Measurements from ENCODE around the gene CACNG6. TPM values are rescaled to one million over a fixed set of nuclear protein-coding genes. Genes with fewer than 3 reads are reported as not detected.

Gene CACNG6
- total RNA-seq, 1 donor from 2014 or later: 3.1 TPM

DNA sequence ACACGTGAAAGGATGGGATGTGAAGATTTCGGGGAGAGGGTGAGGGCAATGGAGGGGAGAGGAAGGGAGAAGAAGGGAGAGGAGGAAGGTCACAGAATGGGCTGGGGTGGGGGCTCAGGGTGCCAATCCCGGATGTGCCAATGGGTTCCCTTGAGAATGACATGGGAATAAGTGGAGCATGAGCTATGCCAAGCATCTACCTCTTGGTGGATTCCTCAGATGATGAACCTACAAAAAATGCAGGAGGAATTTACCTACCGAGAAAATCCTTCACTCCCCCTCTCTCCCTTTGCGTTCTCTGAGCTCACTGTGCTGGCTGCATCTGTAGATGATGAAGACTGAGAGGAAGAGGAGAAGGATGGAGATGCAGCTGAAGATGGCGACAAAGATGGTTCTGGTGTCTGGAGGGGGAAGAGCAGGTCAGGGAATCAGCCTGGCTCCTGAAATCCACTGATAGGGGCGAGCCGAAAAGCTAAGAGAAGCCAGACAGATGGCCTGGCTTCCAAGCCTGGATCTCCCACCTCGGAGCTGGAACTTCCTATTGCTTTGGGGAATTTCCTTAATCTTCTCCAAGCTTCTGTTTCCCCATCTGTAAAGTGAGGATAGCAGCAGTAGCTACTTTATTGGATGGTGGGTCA, 50.7 kb downstream of the CACNG6 start:
- DNase-seq (ENCODE audit: low read depth, low spot score): no peak

DNA sequence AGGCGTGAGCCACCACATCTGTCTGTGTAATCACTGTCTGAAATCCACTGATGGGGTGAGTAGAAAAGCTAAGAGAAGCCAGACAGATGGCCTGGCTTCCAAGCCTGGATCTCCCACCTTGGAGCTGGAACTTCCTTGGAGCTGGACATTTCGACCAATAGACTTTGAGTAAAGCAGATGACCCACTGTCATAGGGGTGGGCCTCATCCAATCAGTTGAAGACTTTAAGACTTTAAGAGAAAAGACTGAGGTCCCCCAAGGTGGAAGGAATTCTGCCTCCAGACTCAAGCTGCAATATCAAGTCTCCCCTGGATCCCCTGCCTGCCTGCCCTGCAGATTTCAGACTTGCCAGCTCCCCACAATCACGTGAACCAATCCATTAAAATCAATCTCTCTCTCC, 51.6 kb downstream of the CACNG6 start:
- no peak for DNase-seq (ENCODE audit: low read depth, low spot score)

DNA sequence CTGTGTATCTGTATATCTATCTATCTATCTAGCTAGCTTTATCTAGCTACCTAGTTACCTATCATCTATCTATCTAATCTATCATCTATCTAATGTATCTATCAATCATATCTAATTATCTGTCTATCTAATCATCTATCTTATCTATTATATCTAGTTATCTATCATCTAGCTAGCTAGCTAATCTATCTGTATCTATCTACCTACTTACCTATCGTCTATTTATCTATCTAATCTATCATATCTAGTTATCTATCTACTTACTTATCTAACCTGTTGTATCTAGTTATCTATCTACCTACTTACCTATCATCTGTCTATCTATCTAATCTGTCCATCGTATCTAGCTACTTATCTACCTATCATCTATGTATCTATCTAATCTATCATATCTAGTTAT, 54.3 kb downstream of the CACNG6 start:
- no peak for DNase-seq (ENCODE audit: low read depth, low spot score)

DNA sequence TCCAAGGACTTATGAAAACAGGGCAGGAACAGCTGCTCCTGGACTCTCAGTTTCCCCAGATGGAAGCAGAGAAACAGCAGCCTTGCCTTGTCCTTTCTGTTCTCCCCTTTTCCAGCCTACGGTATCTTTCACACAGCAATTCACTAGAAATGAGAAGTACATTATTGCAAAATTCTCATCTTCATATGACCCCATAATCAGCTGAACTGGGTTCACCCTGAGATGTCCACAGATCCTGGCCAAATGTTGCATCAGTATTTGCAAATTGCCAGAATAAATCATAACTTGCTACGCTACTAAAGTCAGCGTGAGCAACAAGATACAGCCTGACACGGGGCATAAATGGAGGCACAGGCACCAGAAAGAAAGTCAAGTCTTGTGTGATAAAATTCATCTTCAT, 56.2 kb downstream of the CACNG6 start:
- no peak for DNase-seq (ENCODE audit: low read depth, low spot score)

Other genes starting within 250 kb of the CACNG6 start
- 0.04 and 0.13 TPM in 2 replicates for gene NLRP12, start 167.3 kb upstream of the CACNG6 start, total RNA-seq
- gene MYADM, start 123.8 kb upstream of the CACNG6 start, total RNA-seq: 9.8 and 11.0 TPM in 2 replicates
- 0.14 TPM in 1 of 2 replicates, not detected in the other for gene PRKCG, start 109.4 kb upstream of the CACNG6 start, total RNA-seq
- 0.04 and 0.13 TPM in 2 replicates for gene CACNG7, start 82.4 kb upstream of the CACNG6 start, total RNA-seq
- gene CACNG8, start 28.7 kb upstream of the CACNG6 start, total RNA-seq: 0.42 and 1.4 TPM in 2 replicates
- not detected in 2 replicates for gene VSTM1, start 72.3 kb downstream of the CACNG6 start, total RNA-seq
- gene TARM1, start 89.7 kb downstream of the CACNG6 start, total RNA-seq: not detected in 2 replicates
- gene OSCAR, start 109.2 kb downstream of the CACNG6 start, total RNA-seq: 0.07 TPM in 1 of 2 replicates, not detected in the other
- gene NDUFA3, start 111.2 kb downstream of the CACNG6 start, total RNA-seq: 20.7 and 22.5 TPM in 2 replicates
- 15.0 and 22.8 TPM in 2 replicates for gene TFPT, start 124.0 kb downstream of the CACNG6 start, total RNA-seq
- gene PRPF31, start 124.1 kb downstream of the CACNG6 start, total RNA-seq: 81.6 and 99.8 TPM in 2 replicates
- 8.8 and 14.5 TPM in 2 replicates for gene CNOT3, start 146.1 kb downstream of the CACNG6 start, total RNA-seq
- 5.3 and 7.6 TPM in 2 replicates for gene LENG1, start 168.1 kb downstream of the CACNG6 start, total RNA-seq
- gene TMC4, start 181.5 kb downstream of the CACNG6 start, total RNA-seq: 0.11 and 0.86 TPM in 2 replicates
- gene MBOAT7, start 197.9 kb downstream of the CACNG6 start, total RNA-seq: 35.5 and 63.1 TPM in 2 replicates
- gene TSEN34, start 199.7 kb downstream of the CACNG6 start, total RNA-seq: 58.7 and 65.7 TPM in 2 replicates
- gene RPS9, start 209.2 kb downstream of the CACNG6 start, total RNA-seq: 1,456 and 2,816 TPM in 2 replicates
- not detected in 2 replicates for gene LILRB3, start 231.4 kb downstream of the CACNG6 start, total RNA-seq

All from pulmonary artery endothelial cell (primary cell).